HG03439 (cell line): Measurements from ENCODE around the gene LYPD6.

Source experiments
- ATAC-seq: cut with Tn5 transposase; IDR thresholded peaks from one replicate; pipeline ENCODE4 v1.9.1; 2021; ENCODE audit warnings: mild to moderate bottlenecking, moderate library complexity; ENCODE audit not compliant: unreplicated experiment

Gene LYPD6

GRCh38 chr2:149399934-149400615, 69.7 kb downstream of the LYPD6 start:
- ATAC-seq: no peak

DNA sequence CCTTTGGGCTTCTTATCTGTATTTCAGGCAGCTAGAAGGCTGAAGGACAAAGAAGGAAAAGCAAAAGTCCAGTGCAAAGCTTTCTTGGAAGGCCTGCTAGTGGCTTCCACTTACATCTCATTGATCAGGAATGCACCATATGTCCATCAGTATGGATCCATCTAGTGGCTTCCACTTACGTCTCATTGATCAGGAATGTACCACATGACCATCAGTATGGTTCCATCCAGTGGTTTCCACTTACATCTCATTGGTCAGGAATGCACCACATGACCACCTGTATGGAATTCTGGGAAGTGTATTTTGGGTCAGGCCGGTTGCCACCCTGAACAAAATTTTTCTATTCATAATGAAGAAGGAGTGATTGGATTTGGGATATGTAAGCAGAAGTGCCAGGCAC, 70.6 kb downstream of the LYPD6 start:
- ATAC-seq: no peak

- no peak for ATAC-seq
Measured at GRCh38 chr2:149409506-149409905, 79.1 kb downstream of the LYPD6 start.

GRCh38 chr2:149410701-149411484, 80.5 kb downstream of the LYPD6 start:
- ATAC-seq: no peak

DNA sequence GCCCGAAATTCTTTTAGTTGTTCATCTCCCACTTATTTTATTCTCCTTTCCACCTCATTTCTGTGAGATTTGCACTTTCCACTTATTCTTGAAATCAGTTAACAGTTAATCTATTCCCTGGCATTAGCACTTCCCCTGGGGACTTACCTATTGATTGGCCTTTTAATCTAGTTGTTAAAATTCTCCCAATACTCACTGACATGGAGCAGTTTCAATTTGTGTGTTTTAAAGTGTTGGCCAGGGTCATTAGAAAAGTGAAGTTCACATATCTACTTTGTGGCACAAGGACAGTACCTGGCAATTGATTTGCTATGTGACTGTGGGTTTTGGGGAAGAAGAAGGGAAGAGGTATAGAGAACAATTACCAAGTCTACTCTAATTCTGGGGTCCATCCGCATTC, 83.1 kb downstream of the LYPD6 start:
- no peak for ATAC-seq

DNA sequence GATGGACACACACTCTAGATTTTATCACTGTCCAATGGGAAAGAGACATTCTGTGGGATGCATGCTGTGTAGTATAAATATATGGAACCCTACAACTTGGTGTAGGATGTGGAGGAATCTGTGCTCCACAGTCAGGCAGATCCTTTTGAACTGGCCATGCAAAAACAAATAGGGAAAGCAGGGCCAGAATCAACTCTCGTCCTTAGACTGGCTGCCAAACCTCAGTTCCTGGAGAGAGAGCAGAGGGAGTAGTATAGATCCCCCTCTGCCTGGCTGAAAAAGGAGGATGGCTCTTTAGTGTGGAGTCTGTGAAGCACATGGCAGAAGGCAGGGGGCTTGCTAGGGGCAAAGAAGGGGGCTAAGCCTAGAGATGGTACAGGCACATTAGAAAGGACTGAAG, 84.7 kb downstream of the LYPD6 start:
- ATAC-seq: no peak

GRCh38 chr2:149418065-149418464, 87.7 kb downstream of the LYPD6 start:
- no peak for ATAC-seq

- ATAC-seq: no peak
Measured at GRCh38 chr2:149420053-149420963, 89.9 kb downstream of the LYPD6 start.

DNA sequence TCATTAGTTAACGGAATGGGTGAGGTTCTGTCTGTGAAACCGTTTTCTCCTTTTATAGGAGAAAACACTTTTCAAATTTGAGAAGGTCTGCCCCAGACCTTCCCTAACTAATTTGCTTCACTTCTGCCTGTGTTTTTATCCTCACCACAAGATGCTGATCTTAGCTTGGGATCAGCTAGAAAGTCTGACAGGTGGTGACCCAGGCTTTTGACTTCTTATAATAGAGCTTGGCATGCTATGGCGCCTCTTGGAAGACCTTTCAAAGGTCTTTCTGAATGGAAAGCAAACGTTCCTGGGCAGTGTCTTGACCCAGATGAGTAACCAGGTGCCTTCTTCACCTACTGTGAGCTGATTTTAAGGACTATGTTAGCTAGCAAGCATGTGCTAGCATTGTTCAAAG, 91.4 kb downstream of the LYPD6 start:
- no peak for ATAC-seq

GRCh38 chr2:149422337-149422990, 92.1 kb downstream of the LYPD6 start:
- no peak for ATAC-seq

GRCh38 chr2:149422991-149423338, 92.6 kb downstream of the LYPD6 start:
- no peak for ATAC-seq

DNA sequence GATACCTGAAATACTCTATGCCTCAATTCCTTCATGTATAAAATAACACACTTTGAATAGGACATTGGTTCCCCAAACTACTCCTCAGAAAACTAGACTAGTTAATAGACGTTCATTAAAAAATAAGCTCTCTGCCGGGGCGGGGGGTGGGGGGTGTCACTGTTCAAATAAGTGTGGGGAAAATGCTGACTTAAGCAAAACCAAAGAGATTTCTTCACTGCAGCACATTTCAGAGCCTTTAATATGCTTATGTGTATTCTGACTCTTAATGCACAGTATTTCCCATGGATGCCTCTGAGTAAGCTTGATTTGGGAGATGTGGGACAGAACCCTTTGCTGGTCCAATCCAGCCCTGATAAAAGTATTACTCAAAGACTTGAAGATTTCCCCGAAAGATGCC, 93.2 kb downstream of the LYPD6 start:
- no peak for ATAC-seq

- no peak for ATAC-seq
Measured at GRCh38 chr2:149427387-149427786, 97.0 kb downstream of the LYPD6 start.

DNA sequence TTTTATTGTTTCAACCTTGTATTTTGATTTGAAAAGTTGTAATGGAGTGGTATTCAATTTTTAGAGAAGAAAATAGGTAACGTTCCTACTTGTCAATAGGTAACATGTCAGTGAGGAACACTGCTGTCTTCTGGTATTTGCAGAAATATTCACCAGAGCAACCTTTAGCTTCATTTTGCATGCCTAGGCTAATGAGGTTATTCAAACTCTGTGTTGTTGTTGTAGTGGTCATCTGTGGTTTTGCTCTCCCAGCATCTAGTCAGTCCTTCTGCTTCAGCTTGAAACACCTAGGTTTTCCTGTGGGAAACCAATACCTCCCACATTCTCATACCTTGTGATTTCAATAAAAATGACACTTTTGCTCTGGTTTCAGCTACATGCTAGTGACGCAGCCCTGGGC, 98.4 kb downstream of the LYPD6 start:
- no peak for ATAC-seq

DNA sequence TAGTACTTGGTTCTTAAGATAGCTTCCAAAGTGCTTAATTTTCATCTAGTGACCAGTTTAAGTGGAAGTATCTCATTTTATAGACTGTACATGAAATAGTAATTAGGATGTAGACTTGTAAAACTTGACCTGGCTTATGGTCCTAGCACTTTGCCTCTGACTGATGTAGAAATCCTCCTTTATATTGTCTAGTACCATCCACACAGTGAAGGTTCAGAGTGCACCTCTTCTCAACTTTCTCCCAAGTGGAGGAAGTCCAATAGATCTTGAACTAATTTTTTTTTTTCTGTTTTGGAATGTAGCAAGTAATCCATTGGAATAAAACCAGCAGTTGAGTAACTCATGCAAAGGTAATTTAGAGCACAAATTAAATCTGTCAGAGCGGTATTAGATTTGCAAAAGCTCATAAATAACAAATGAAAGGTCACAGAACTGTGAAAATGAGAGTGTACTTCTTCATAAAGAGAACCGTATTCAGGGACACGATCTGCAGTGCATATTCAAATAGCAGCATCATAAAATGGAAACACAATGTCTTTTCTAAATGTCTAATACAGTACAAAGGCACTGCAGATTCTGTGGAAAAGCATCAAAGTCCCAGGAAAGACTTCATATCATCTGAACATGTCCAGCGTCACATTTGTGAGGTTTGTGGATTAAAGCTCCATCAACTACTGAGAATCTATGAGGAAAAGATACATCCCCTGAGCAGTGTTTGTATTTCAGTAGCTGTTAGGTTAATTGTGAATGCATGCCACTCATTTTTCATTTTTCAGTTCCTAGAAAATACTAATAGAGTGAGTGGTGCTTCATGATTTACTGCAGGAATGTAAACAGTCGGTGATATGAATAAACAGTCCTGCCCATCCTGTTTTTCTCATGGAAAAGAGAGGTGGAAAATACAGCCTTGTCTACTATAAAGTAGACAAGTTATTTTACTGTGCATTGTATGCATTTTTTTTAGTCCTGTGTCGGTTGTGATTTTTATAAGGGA, 100.7 kb downstream of the LYPD6 start:
- no peak for ATAC-seq

- ATAC-seq: no peak
Measured at GRCh38 chr2:149438330-149438960, 108.1 kb downstream of the LYPD6 start.

DNA sequence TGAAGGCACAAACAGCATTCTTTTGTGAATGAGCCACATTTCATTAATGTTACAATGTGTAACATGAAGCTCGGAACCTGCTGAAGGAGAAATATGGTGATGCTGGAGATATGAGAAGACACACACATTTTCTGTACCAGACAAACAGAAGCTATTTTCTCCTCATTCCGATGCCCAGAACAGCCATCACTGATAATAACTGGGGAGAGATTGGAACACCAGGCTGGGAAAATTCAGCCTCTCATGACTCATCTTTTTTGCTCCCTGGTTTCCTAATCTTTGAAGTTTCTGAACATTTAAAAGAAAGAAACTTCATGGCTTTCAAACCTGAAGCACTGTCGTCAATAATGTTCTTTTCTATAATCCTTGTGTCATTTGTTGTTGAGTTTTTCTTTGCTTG, 110.9 kb downstream of the LYPD6 start:
- ATAC-seq: no peak

DNA sequence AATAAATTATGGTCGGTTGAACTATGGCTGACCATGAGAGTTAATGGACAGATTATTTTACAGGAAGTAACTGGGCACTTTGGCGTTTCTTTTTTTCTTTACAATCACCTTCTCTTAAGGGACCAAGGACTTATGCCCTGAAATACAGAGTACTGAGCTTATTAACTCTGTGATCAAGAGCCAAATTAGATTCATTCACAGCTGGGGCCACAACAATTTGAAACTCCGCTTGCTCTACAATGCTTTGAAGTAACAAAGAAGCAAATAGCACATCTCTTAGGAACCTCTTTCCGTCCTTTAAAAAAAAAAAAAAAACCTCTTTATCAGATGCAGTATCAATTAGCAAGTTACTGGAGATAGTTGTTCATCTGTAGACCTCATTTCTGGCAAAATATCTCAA, 112.0 kb downstream of the LYPD6 start:
- ATAC-seq: no peak

GRCh38 chr2:149443150-149443549, 112.8 kb downstream of the LYPD6 start:
- no peak for ATAC-seq
